H1 (cell line): Measurements from ENCODE around the gene CALML4. TPM values are rescaled to one million over a fixed set of nuclear protein-coding genes. Genes with fewer than 3 reads are reported as not detected.

ENCODE experiments used
- CTCF ChIA-PET: fragments of 300-600 bp; sonication (Branson Sonifier 250); formaldehyde crosslinking; loops from one replicate; lab custom pipeline; 2021; ENCODE audit not compliant: partially characterized antibody; lab: Charles Lee
- POLR2A ChIA-PET: fragments of 300-600 bp; sonication (Branson Sonifier 250); formaldehyde crosslinking; loops from one replicate; lab custom pipeline; 2021; ENCODE audit warnings: inconsistent platforms; ENCODE audit not compliant: partially characterized antibody; lab: Charles Lee
- DNase-seq, 2 experiments: peaks; one replicate each; pipeline versions ENCODE4 v3.0.0 to v3.0.0-alpha.2; 2010 to 2022; ENCODE audit warnings: low spot score in 2 of 2, low read depth in 1 of 2, mixed read lengths in 1 of 2
- FAIRE-seq: peaks from 2 replicates; lab custom pipeline; 2011; peaks lifted over from hg19 to GRCh38; lab: Jason Lieb, UNC
- H2AFZ ChIP-seq: 2 replicates; pipeline ENCODE4 v1.8.1; 2012; ENCODE audit warnings: low read length, inconsistent platforms
- H2AK5ac ChIP-seq: 2 replicates; pipeline ENCODE4 v1.6.1; 2013; ENCODE audit warnings: low read depth, low read length
- H2BK120ac ChIP-seq: replicated peaks from 2 replicates; pipeline ENCODE3; 2013; ENCODE audit warnings: low read depth, low read length, inconsistent platforms
- H2BK12ac ChIP-seq: 2 replicates; pipeline ENCODE4 v1.6.1; 2013; ENCODE audit warnings: low read depth, low read length
- H2BK15ac ChIP-seq: 2 replicates; pipeline ENCODE4 v1.6.1; 2013; ENCODE audit warnings: low read length
- H2BK20ac ChIP-seq: 2 replicates; pipeline ENCODE4 v1.6.1; 2013; ENCODE audit warnings: low read length
- H2BK5ac ChIP-seq: 2 replicates; pipeline ENCODE4 v1.6.1; 2013; ENCODE audit warnings: low read depth, low read length
- H3K14ac ChIP-seq: 2 replicates; pipeline ENCODE4 v1.6.1; 2013; ENCODE audit warnings: inconsistent platforms; ENCODE audit not compliant: insufficient read length
- H3K18ac ChIP-seq: 2 replicates; pipeline ENCODE4 v1.6.1; 2013; ENCODE audit warnings: low read length; ENCODE audit errors: extremely low read depth
- H3K23ac ChIP-seq: 2 replicates; pipeline ENCODE4 v1.6.1; 2013; ENCODE audit warnings: inconsistent platforms; ENCODE audit not compliant: insufficient read length
- H3K23me2 ChIP-seq: 2 replicates; pipeline ENCODE4 v1.6.1; 2013; ENCODE audit warnings: low read depth, low read length
- H3K27ac ChIP-seq: 2 replicates; pipeline ENCODE4 v1.6.1; 2011; ENCODE audit warnings: low read depth, low read length, inconsistent platforms
- H3K27me3 ChIP-seq, 4 experiments: replicated peaks in 1 of 4; 1 replicate in 1 of 4; 2 replicates in 3 of 4; pipeline versions ENCODE4 v1.6.1 to v1.8.1; 2011 to 2013; ENCODE audit warnings: low read length in 3 of 4, mild to moderate bottlenecking in 3 of 4, inconsistent platforms in 2 of 4, mixed read lengths in 2 of 4, moderate library complexity in 1 of 4; ENCODE audit not compliant: control insufficient read depth in 3 of 4, insufficient read depth in 3 of 4; ENCODE audit errors: extremely low read depth in 1 of 4
- H3K36me3 ChIP-seq, 4 experiments: 2 replicates each; pipeline versions ENCODE4 v1.6.1 to v1.8.1; 2011 to 2013; ENCODE audit warnings: mild to moderate bottlenecking in 4 of 4, low read length in 3 of 4, moderate library complexity in 2 of 4, control low read depth in 1 of 4, inconsistent platforms in 1 of 4; ENCODE audit not compliant: insufficient read depth in 4 of 4, control insufficient read depth in 2 of 4
- H3K4ac ChIP-seq: replicated peaks from 2 replicates; pipeline ENCODE3; 2013; ENCODE audit warnings: low read length, low read depth, mixed read lengths, inconsistent platforms; ENCODE audit not compliant: insufficient read length
- H3K4me1 ChIP-seq, 4 experiments: replicated peaks in 1 of 4; 1 replicate in 1 of 4; 2 replicates in 3 of 4; pipeline versions ENCODE4 v1.6.1 to v1.8.1; 2011 to 2013; ENCODE audit warnings: low read length in 3 of 4, inconsistent platforms in 2 of 4, mixed read lengths in 1 of 4; ENCODE audit not compliant: insufficient read depth in 4 of 4, control insufficient read depth in 3 of 4
- H3K4me2 ChIP-seq, 2 experiments: 2 replicates each; pipeline versions ENCODE4 v1.6.1 to v1.8.1; 2011 to 2013; ENCODE audit warnings: low read depth in 2 of 2, low read length in 2 of 2, control low read depth in 1 of 2, inconsistent platforms in 1 of 2, mild to moderate bottlenecking in 1 of 2; ENCODE audit not compliant: insufficient read depth in 1 of 2
- H3K4me3 ChIP-seq, 4 experiments: fragments of 200-600, 300-600 bp in 1 of 4; sonication (generic), shearing (Covaris generic), sonication (Bioruptor Twin) in 1 of 4; 2 replicates each; pipeline versions ENCODE4 v1.5.1 to v1.8.1; 2011 to 2016; ENCODE audit warnings: low read length in 4 of 4, low read depth in 3 of 4, control low read depth in 2 of 4, inconsistent platforms in 2 of 4, mild to moderate bottlenecking in 2 of 4, mixed read lengths in 1 of 4, moderate library complexity in 1 of 4; ENCODE audit not compliant: insufficient read depth in 2 of 4; ENCODE audit errors: extremely low read depth in 1 of 4
- H3K56ac ChIP-seq: replicated peaks from 2 replicates; pipeline ENCODE3; 2013; ENCODE audit warnings: low read depth, mild to moderate bottlenecking, mixed read lengths, low read length, inconsistent platforms; ENCODE audit not compliant: insufficient read length
- H3K79me1 ChIP-seq: 2 replicates; pipeline ENCODE4 v1.6.1; 2013; ENCODE audit warnings: low read depth, low read length, control low read depth
- H3K79me2 ChIP-seq, 2 experiments: 2 replicates each; pipeline versions ENCODE4 v1.6.1 to v1.8.1; 2012 to 2013; ENCODE audit warnings: low read length in 2 of 2, mild to moderate bottlenecking in 2 of 2, inconsistent platforms in 1 of 2; ENCODE audit not compliant: insufficient read depth in 2 of 2, control insufficient read depth in 1 of 2
- H3K9ac ChIP-seq, 4 experiments: replicated peaks in 1 of 4; 1 replicate in 1 of 4; 2 replicates in 3 of 4; pipeline versions ENCODE4 v1.6.1 to v1.8.1; 2011 to 2013; ENCODE audit warnings: low read depth in 3 of 4, low read length in 3 of 4, control low read depth in 2 of 4, mild to moderate bottlenecking in 2 of 4, moderate library complexity in 2 of 4, inconsistent platforms in 1 of 4; ENCODE audit errors: extremely low read depth in 1 of 4
- H3K9me3 ChIP-seq, 2 experiments: 2 replicates each; pipeline versions ENCODE4 v1.6.1 to v1.8.1; 2012 to 2013; ENCODE audit warnings: mild to moderate bottlenecking in 2 of 2, moderate library complexity in 2 of 2, control low read depth in 1 of 2, inconsistent platforms in 1 of 2, low read depth in 1 of 2, low read length in 1 of 2, mixed read lengths in 1 of 2; ENCODE audit not compliant: insufficient read depth in 2 of 2
- H4K20me1 ChIP-seq, 2 experiments: replicated peaks in 1 of 2; 2 replicates each; pipeline versions ENCODE3 to v1.8.1; 2011 to 2013; ENCODE audit warnings: inconsistent platforms in 2 of 2, low read length in 2 of 2, mild to moderate bottlenecking in 1 of 2; ENCODE audit not compliant: insufficient read depth in 2 of 2, control insufficient read depth in 1 of 2
- H4K5ac ChIP-seq: 2 replicates; pipeline ENCODE4 v1.6.1; 2013; ENCODE audit warnings: low read length, low read depth, mixed read lengths, inconsistent platforms; ENCODE audit not compliant: insufficient read length
- H4K8ac ChIP-seq: 2 replicates; pipeline ENCODE4 v1.8.0; 2013; ENCODE audit warnings: mild to moderate bottlenecking, moderate library complexity, low read length, inconsistent platforms; ENCODE audit not compliant: insufficient read depth; ENCODE audit errors: extremely low read depth
- H4K91ac ChIP-seq: replicated peaks from 2 replicates; pipeline ENCODE3; 2013; ENCODE audit warnings: low read length, mixed read lengths, inconsistent platforms; ENCODE audit not compliant: insufficient read length
- HDAC2 ChIP-seq, 2 experiments: fragments of 300-600 bp in 1 of 2; sonication (generic) in 1 of 2; IDR thresholded peaks; 2 replicates each; pipeline ENCODE4 v1.6.1; 2011 to 2012; ENCODE audit warnings: low read depth in 2 of 2, low read length in 2 of 2, mild to moderate bottlenecking in 2 of 2, moderate library complexity in 2 of 2, borderline replicate concordance in 1 of 2, inconsistent platforms in 1 of 2
- POLR2A ChIP-seq, 2 experiments: IDR thresholded peaks; 1 replicate in 1 of 2; 2 replicates in 1 of 2; pipeline ENCODE4 v1.6.1; 2011; ENCODE audit warnings: low read depth in 2 of 2, low read length in 2 of 2, mild to moderate bottlenecking in 2 of 2; ENCODE audit errors: control extremely low read depth in 1 of 2
- POLR2AphosphoS5 ChIP-seq: IDR thresholded peaks from 2 replicates; pipeline ENCODE4 v1.6.1; 2011; ENCODE audit warnings: low read depth, low read length
- RFX5 ChIP-seq: IDR thresholded peaks from 2 replicates; pipeline ENCODE4 v1.6.1; 2011; ENCODE audit warnings: low read depth, low read length, improper control_type of control experiment, borderline replicate concordance
- WGBS, 2 experiments: shearing (Covaris generic) in 1 of 2; methylation state at CpG; one replicate each; pipeline versions ENCODE4 v1.1.6 to v1.1.7; 2013 to 2015; ENCODE audit warnings: low lambda C conversion rate in 2 of 2, mixed read lengths in 2 of 2, inconsistent platforms in 1 of 2, low coverage in 1 of 2, missing lambda C conversion rate in 1 of 2; ENCODE audit not compliant: insufficient replicate concordance in 2 of 2, insufficient coverage in 1 of 2, insufficient read length in 1 of 2; ENCODE audit errors: extremely low coverage in 1 of 2, missing lambda C conversion rate in 1 of 2; 5-methylcytosine and 5-hydroxymethylcytosine counted together
- polyA plus RNA-seq, 7 experiments: library from polyadenylated mRNA; depleted of rRNA in 3 of 7; stranded (reverse) in 5 of 7; unstranded in 2 of 7; fragments of >200 nt in 5 of 7; fragments of 200-250 nt in 2 of 7; gene quantifications; 1 replicate in 5 of 7; 2 replicates in 1 of 7; 4 replicates in 1 of 7; pipeline versions ENCODE4 v1.2.1 to v1.2.3, GENCODE V29; 2011 to 2013; ENCODE audit warnings: missing spikeins in 2 of 7, mixed read lengths in 2 of 7
- total RNA-seq: library from RNA; stranded (reverse); fragmentation: NEBNext Ultra II Directional; extraction: Animal tissue kit (Norgen Biotek cat#: 25700); gene quantifications from 2 replicates; pipeline ENCODE4 v1.2.1, GENCODE V29; 2021

Gene CALML4
- total and polyA plus RNA-seq, 2 of the 8 experiments (the other 6 are each of a cell fraction or from before 2014, with no cell fraction given): 3.8 to 12.5 TPM

GRCh38 chr15:68158046-68158628 is 47.0 kb downstream of the CALML4 start:
- Histone ChIP-seq H2AFZ (no peak overlapping the region), H2BK12ac (no peak overlapping the region), H2BK20ac (no peak overlapping the region), H3K36me3 (peaks cover 0 to 25% (median 5%) of the 10 kb centered on the region in 4 experiments; a peak in 5 of 8 replicates), H3K79me2 (no peaks in the 10 kb centered on the region), H4K20me1 (no peaks in the 10 kb centered on the region), H3K4me2 (no peak overlapping the region), H3K79me1 (no peaks in the 10 kb centered on the region), H4K91ac (no peak overlapping the region), H3K23me2 (no peaks in the 10 kb centered on the region), H2BK120ac (no peak overlapping the region), H4K8ac (no peak overlapping the region), H2BK15ac (no peak overlapping the region), H2BK5ac (no peak overlapping the region), H3K56ac (no peak overlapping the region), H4K5ac (no peak overlapping the region), H3K4me1 (no peaks in the 10 kb centered on the region), H3K18ac (no peak overlapping the region), H2AK5ac (no peak overlapping the region), H3K9ac (no peak overlapping the region), H3K4me3 (no peak overlapping the region), H3K27me3 (no peaks in the 10 kb centered on the region), H3K23ac (no peak overlapping the region), H3K27ac (no peak overlapping the region), H3K9me3 (no peaks in the 10 kb centered on the region; a peak in 1 of 4 replicates), H3K14ac (no peak overlapping the region), H3K4ac (no peak overlapping the region)
- ChIA-PET CTCF (interaction anchor here (0.6 to 1.8 kb wide), 5 partner anchors 12 to 295 kb away, joined by 3 to 8 read pairs (median 3); no protein-coding TSS in a partner anchor), POLR2A (no interaction called here)
- no peak for DNase-seq
- 83% methylated on average over 3 of the region's 3 CpGs; no CpG with 5 or more reads in 1 of the 2 experiments for WGBS, 2 experiments
- FAIRE-seq: no peak
- no peak for TF ChIP-seq HDAC2 (IDR thresholded peaks at IDR 0.05; ENCODE audit: borderline replicate concordance in 1 of 2, low read depth in 2 of 2, low read length in 2 of 2)
- TF ChIP-seq RFX5: no peak
- no peak for TF ChIP-seq POLR2AphosphoS5
- TF ChIP-seq POLR2A (IDR thresholded peaks at IDR 0.05; ENCODE audit: control extremely low read depth in 1 of 2, low read depth in 2 of 2, low read length in 2 of 2): no peak
